K562 (cell line): ENCODE measurements around the gene MME. TPM values are rescaled to one million over a fixed set of nuclear protein-coding genes. Genes with fewer than 3 reads are reported as not detected.

ENCODE experiments used
- CEBPG ChIP-seq, 3 experiments: fragments of 200-800 bp in 1 of 3; sonication (Bioruptor generic) in 1 of 3; sonication (generic) in 1 of 3; formaldehyde crosslinking in 1 of 3; IDR thresholded peaks in 2 of 3; conservative IDR thresholded peaks in 1 of 3; 2 replicates each; pipeline versions ENCODE4 v1.6.1 to v1.8.0; 2016 to 2022; ENCODE audit warnings: missing compliant biosample characterization in 2 of 3, missing genetic modification characterization in 2 of 3, mild to moderate bottlenecking in 1 of 3, missing genetic modification reagents in 1 of 3
- GTF2E2 ChIP-seq: fragments of 200-800 bp; sonication (Bioruptor generic); IDR thresholded peaks from 2 replicates; pipeline ENCODE4 v1.6.1; 2016; ENCODE audit warnings: missing genetic modification characterization, missing compliant biosample characterization
- HMGXB4 ChIP-seq: sonication (generic); formaldehyde crosslinking; IDR thresholded peaks from 2 replicates; pipeline ENCODE4 v1.8.1; 2023; ENCODE audit warnings: mild to moderate bottlenecking, missing genetic modification reagents
- TRIM24 ChIP-seq, 2 experiments: fragments of 450-650 bp; IDR thresholded peaks; 2 replicates each; pipeline ENCODE4 v1.6.1; 2016
- ZNF592 ChIP-seq: fragments of 450-650 bp; IDR thresholded peaks from 2 replicates; pipeline ENCODE4 v1.6.1; 2017; ENCODE audit warnings: antibody characterized with exemption, mild to moderate bottlenecking
- ZNF77 ChIP-seq: fragments of 250-450 bp; sonication (Bioruptor Pico); IDR thresholded peaks from 2 replicates; pipeline ENCODE4 v1.5.0; 2020
- polyA plus RNA-seq, 8 experiments: library from polyadenylated mRNA; depleted of rRNA in 4 of 8; stranded (reverse) in 5 of 8; unstranded in 3 of 8; fragments of >200 nt; fragmentation: Nextera tagmentation in 2 of 8; fragmentation: Illumina TruSeq in 1 of 8; extraction: Ambion mirVana in 2 of 8; extraction: Trizol in 1 of 8; gene quantifications; 2 replicates each; pipeline versions ENCODE4 v1.2.1 to v1.2.3, GENCODE V29; 2011 to 2014; ENCODE audit warnings: inconsistent platforms in 1 of 8, missing spikeins in 1 of 8
- total RNA-seq, 7 experiments: library from RNA; depleted of rRNA in 6 of 7; stranded (reverse); fragments of >200 nt in 6 of 7; fragmentation: Illumina TruSeq in 2 of 7; extraction: Trizol in 2 of 7; gene quantifications; 2 replicates each; pipeline versions ENCODE4 v1.2.1 to v1.2.3, GENCODE V29; 2011 to 2021; ENCODE audit warnings: low replicate concordance in 1 of 7
- TF ChIP-seq, protein P1 (sequence below): fragments of 450-650 bp; IDR thresholded peaks from 2 replicates; pipeline ENCODE4 v1.6.1; 2016

The MME gene
- total and polyA plus RNA-seq, 9 of the 15 experiments (the other 6 are each of a cell fraction or from before 2014, with no cell fraction given) = 0.80 to 8.6 (median 2.5) TPM

- no peak for TF ChIP-seq ZNF77 (CRISPR knock-in tag)
- TF ChIP-seq GTF2E2 (tag) = no peak
- no peak for TF ChIP-seq HMGXB4 (CRISPR knock-in tag)
- peak in 1 of 2 experiments; percentile 52; a peak in 1 of 4 replicates for TF ChIP-seq TRIM24 (IDR thresholded peaks at IDR 0.05)
- no peak for TF ChIP-seq ZNF592
- TF ChIP-seq, protein P1, sequence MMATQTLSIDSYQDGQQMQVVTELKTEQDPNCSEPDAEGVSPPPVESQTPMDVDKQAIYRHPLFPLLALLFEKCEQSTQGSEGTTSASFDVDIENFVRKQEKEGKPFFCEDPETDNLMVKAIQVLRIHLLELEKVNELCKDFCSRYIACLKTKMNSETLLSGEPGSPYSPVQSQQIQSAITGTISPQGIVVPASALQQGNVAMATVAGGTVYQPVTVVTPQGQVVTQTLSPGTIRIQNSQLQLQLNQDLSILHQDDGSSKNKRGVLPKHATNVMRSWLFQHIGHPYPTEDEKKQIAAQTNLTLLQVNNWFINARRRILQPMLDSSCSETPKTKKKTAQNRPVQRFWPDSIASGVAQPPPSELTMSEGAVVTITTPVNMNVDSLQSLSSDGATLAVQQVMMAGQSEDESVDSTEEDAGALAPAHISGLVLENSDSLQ = peak; percentile 46; the same call in 1 of the 2 replicates
- TF ChIP-seq CEBPG (CRISPR knock-in tag; IDR thresholded peaks at IDR 0.05) = no peak
- TF ChIP-seq CEBPG (tag; conservative IDR thresholded peaks at IDR 0.05 in 1 of 2, IDR thresholded peaks at IDR 0.05 in 1 of 2) = peak; percentile 14 to 72; a peak in 3 of 4 replicates
Measured at GRCh38 chr3:155192957-155193746, 113.0 kb downstream of the MME start (continued).
